ENCODE results near the gene ZNF44. TPM values are rescaled to one million over a fixed set of nuclear protein-coding genes. Genes with fewer than 3 reads are reported as not detected.

The ZNF44 gene
- total and polyA plus RNA-seq, 2 of the 13 experiments (the other 11 are each of a cell fraction or from before 2014, with no cell fraction given), result 6.9 to 15.7 TPM

- TF ChIP-seq ZNF20 (CRISPR knock-in tag; IDR thresholded peaks at IDR 0.05), result no peak
- TF ChIP-seq DZIP1 (CRISPR knock-in tag; IDR thresholded peaks at IDR 0.05), result no peak
- peak; percentile 59; the same call in 1 of the 2 replicates for TF ChIP-seq ZKSCAN8 (CRISPR knock-in tag; IDR thresholded peaks at IDR 0.05; ENCODE audit: borderline replicate concordance)
- peak; percentile 87 for TF ChIP-seq FOXA3 (CRISPR knock-in tag; IDR thresholded peaks at IDR 0.05)
- TF ChIP-seq ZNF232 (CRISPR knock-in tag; IDR thresholded peaks at IDR 0.05; ENCODE audit: borderline replicate concordance), result no peak
- TF ChIP-seq TFDP2 (CRISPR knock-in tag; IDR thresholded peaks at IDR 0.05), result no peak
- TF ChIP-seq SCMH1 (CRISPR knock-in tag; IDR thresholded peaks at IDR 0.05; ENCODE audit: borderline replicate concordance), result no peak
- no peak for TF ChIP-seq MAFF (IDR thresholded peaks at IDR 0.05; ENCODE audit: low read depth, low read length)
These were observed 36.7 kb upstream of the ZNF44 start (continued) for GRCh38 chr19:12331211-12331941.

All from HepG2 (cell line).